Measurements from ENCODE around the gene GTF2IRD1.
"Not testable (repeated sequence)": the region's sequence is repeated elsewhere in the genome, so short reads cannot be mapped to it uniquely, and the experiment has no call there.

GTF2IRD1 gene

GRCh38 chr7:74453322-74454011 is at the start of gene GTF2IRD1:
Gene GTF2IRD1, plus strand, starts transcription at chr7:74453906. Its CDS starts 54,175 bp downstream, at chr7:74508081.
- peak; percentile 25 to 32 for DNase-seq

GRCh38 chr7:74404388-74404700 is 49.4 kb upstream of the GTF2IRD1 start:
- no peak for DNase-seq

GRCh38 chr7:74404741-74405140 is 49.0 kb upstream of the GTF2IRD1 start:
- no peak for DNase-seq

GRCh38 chr7:74405191-74405898 is 48.4 kb upstream of the GTF2IRD1 start:
- DNase-seq = peak in 1 of 2 donors; percentile 13

GRCh38 chr7:74405899-74406512 is 47.7 kb upstream of the GTF2IRD1 start:
- no peak for DNase-seq

- DNase-seq = no peak
These were observed 45.7 kb upstream of the GTF2IRD1 start for GRCh38 chr7:74407958-74408357.

GRCh38 chr7:74409571-74409970 is 44.1 kb upstream of the GTF2IRD1 start:
- no peak for DNase-seq

GRCh38 chr7:74410772-74411171 is 42.9 kb upstream of the GTF2IRD1 start:
- DNase-seq = no peak

GRCh38 chr7:74411571-74411970 is 42.1 kb upstream of the GTF2IRD1 start:
- DNase-seq = not testable (repeated sequence)

GRCh38 chr7:74412056-74412455 is 41.6 kb upstream of the GTF2IRD1 start:
- no peak for DNase-seq

GRCh38 chr7:74412603-74413002 is 41.1 kb upstream of the GTF2IRD1 start:
- DNase-seq = no peak

- not testable (repeated sequence) for DNase-seq
These were observed 38.9 kb upstream of the GTF2IRD1 start for GRCh38 chr7:74414595-74415333.

GRCh38 chr7:74417419-74417971 is 36.2 kb upstream of the GTF2IRD1 start:
- peak; percentile 46 to 63 for DNase-seq

GRCh38 chr7:74418076-74418475 is 35.6 kb upstream of the GTF2IRD1 start:
- no peak for DNase-seq

GRCh38 chr7:74418538-74418937 is 35.2 kb upstream of the GTF2IRD1 start:
- no peak for DNase-seq

GRCh38 chr7:74419232-74419631 is 34.5 kb upstream of the GTF2IRD1 start:
- DNase-seq = not testable (repeated sequence)

GRCh38 chr7:74420006-74420405 is 33.7 kb upstream of the GTF2IRD1 start:
- no peak for DNase-seq

- DNase-seq = no peak
These were observed 29.3 kb upstream of the GTF2IRD1 start for GRCh38 chr7:74424291-74424880.

GRCh38 chr7:74428023-74428422 is 25.7 kb upstream of the GTF2IRD1 start:
- DNase-seq = no peak

GRCh38 chr7:74429153-74429747 is 24.5 kb upstream of the GTF2IRD1 start:
- DNase-seq = no peak

- not testable (repeated sequence) for DNase-seq
These were observed 23.3 kb upstream of the GTF2IRD1 start for GRCh38 chr7:74430409-74430808.

- no peak for DNase-seq
These were observed 22.7 kb upstream of the GTF2IRD1 start for GRCh38 chr7:74430961-74431466.

Data from stimulated activated CD4-positive, alpha-beta T cell treated with anti-CD3 and anti-CD28 coated beads, Interleukin-2, amount 100 ng/mL, for 48 hours (primary cell).